Measurements from ENCODE around the gene TXNRD1.
"Not testable (repeated sequence)": the region's sequence is repeated elsewhere in the genome, so short reads cannot be mapped to it uniquely, and the experiment has no call there.

Gene TXNRD1

GRCh38 chr12:104306943-104307654 lies 91.5 kb downstream of the TXNRD1 start:
- no peak for DNase-seq

GRCh38 chr12:104307655-104308000 lies 92.0 kb downstream of the TXNRD1 start:
- DNase-seq, result no peak

GRCh38 chr12:104309446-104309993 lies 93.9 kb downstream of the TXNRD1 start:
- no peak for DNase-seq

- DNase-seq, result no peak
Measured at GRCh38 chr12:104310751-104311633, 95.4 kb downstream of the TXNRD1 start.

GRCh38 chr12:104312202-104312601 lies 96.6 kb downstream of the TXNRD1 start:
- no peak for DNase-seq

DNA sequence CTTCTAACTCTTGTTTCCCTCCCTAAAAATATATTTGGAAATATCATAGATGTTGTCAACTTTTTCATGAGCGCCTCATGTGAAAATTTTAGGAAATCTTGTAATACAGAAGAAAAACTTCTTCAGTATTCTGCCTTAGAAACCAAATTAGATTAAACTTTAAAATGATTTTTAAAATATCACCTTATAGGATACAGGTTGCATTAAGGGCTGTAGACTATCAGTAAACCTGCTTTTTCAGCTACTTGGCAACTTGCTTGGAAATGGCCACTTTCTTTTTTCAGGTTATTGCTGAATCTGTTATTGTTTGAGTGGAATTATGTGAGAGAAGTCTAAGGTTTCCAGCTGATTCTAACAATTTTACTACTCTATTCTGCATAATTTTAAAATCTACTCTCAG lies 97.1 kb downstream of the TXNRD1 start:
- no peak for DNase-seq

- DNase-seq, result no peak
Measured at GRCh38 chr12:104313568-104314241, 98.1 kb downstream of the TXNRD1 start.

DNA sequence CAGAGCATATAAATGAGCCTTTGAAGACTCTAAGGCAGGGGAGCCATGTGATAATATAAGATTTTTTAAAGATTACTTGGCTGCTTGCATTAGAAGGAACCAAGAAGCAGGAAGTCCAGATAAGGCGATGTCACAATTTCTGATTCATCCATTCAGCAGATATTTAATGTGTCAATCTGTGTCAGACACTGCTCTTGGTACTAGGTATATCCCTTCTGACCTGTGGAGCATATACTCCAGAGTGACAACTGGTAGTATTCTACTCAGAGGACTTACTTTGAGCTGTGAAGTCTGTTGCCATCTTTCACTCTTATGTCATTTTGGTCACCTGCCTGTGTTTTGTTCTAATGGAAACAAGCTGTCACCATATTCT lies 98.6 kb downstream of the TXNRD1 start:
- no peak for DNase-seq

DNA sequence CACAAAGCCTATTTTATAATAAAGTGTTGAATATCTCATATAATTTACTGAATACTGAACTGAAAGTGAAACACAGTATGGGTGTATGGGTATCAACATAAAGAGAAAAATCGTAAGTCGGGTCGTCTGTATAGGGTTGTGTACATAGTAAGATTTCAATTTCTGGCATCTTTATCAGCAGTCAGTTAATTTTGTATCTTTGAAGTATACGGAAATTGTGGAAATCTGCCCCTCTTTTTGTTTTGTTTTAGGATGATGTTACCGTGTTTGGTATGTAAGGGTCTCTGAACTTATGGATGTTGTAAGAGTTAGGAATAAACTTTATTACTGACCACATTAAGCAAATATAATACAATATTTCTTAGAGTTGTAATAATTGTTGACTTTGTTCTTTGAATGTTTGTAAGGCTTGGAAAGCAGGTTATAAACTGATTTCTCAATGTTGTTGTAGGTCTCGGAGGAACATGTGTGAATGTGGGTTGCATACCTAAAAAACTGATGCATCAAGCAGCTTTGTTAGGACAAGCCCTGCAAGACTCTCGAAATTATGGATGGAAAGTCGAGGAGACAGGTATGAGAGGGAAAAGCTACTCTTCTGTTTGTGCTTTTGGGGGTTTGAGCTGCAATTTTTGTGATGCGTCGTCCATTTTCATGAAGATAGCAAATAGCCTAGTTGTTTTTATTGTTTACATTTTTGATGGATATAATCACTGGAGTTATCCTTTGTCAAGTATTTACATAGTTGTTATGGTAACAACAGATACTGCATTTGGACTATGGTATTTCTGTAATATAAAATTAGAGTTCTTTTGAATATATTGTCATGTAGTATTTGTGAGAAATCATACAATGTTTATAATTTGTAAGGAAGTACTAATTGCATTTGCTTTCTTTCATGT lies 100.0 kb downstream of the TXNRD1 start:
- no peak for DNase-seq

GRCh38 chr12:104316936-104317335 lies 101.4 kb downstream of the TXNRD1 start:
- DNase-seq, result no peak

GRCh38 chr12:104317538-104318210 lies 102.1 kb downstream of the TXNRD1 start:
- no peak for DNase-seq

DNA sequence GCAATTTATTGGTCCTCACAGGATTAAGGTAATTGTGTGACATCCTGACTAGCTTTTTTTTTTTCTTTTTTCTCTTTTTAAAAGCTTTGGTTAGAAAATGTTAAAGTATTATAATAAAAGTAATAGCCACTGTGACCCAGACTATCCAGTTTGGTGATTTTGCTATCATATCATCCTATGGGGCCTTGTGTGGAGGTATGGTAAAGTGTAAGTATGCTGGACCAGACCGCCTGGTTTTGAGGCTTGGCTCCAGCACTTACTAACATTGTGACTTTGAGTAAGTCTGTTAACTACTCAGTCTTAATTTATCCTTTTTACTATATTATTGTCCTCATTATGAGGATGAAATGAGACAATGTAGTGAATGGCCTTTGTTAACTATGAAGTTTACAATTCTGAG lies 103.4 kb downstream of the TXNRD1 start:
- DNase-seq, result no peak

DNA sequence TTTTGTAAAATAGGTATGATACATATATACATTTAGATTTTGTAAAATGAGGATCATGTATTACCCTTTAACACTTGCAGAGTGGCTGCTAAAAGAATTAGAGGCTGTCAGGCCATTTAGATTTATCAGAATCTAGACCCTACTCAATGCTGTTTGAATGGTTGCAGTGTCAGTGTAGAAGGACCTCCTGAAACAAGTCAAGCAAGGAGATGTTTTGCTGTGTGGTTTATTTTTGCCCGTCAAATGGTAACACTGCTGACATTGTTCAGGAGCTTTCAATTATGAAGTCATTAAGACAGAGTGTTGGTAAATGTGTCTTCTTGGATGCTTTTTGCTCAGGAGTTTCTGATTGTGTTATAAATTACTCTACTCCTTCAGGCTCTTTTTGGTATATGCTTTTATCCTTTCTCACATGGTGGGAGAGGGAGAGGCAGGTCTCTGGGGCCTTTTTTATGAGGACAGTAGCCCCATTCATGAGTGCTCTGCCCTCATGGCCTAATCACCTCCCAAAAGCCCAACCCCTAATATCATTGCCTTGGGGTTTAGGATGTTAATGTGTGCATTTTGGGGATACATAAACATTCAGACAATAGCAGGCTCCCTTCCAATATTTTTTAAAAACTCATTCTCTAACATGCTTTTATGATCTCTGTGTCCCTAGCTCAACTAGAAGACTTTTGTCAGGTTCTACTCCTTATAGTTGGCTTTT lies 104.5 kb downstream of the TXNRD1 start:
- DNase-seq, result no peak

DNA sequence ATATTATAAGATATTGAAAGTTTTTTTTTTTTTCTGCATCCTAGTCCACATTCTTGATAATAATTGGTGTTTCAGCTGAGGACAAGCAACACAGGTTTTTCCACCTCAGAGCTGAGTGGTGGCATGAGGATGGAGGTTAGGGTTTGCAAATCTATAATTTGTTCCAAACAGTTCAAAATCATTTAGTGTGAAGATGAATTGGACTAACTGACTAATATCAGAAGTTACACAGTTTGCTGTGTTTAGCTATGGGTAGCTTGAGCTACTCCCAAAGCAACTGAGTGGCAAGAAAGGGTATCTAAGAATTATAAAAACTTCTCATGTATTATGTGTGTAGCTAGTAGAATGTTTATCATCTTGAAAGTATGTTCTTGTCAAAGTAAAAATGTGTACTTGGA lies 105.0 kb downstream of the TXNRD1 start:
- no peak for DNase-seq

GRCh38 chr12:104321949-104322348 lies 106.4 kb downstream of the TXNRD1 start:
- no peak for DNase-seq

- not testable (repeated sequence) for DNase-seq
Measured at GRCh38 chr12:104322533-104322932, 107.0 kb downstream of the TXNRD1 start.

- no peak for DNase-seq
Measured at GRCh38 chr12:104323899-104324298, 108.3 kb downstream of the TXNRD1 start.

DNA sequence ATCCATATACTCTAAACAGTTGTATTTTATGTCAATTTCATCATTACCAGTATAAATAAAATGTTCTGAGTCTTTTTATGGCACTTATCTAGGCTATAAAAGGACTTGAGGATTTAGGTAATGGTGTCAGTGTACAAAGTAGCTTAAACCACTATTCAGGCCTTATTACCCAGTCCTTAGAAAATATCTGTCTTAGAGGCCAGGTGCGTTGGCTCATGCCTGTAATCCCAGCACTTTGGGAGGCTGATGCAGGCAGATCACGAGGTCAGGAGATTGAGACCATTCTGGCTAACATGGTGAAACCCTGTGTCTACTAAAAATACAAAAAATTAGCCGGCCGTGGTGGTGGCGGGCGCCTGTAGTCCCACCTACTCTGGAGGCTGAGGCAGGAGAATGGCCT lies 112.7 kb downstream of the TXNRD1 start:
- not testable (repeated sequence) for DNase-seq

DNA sequence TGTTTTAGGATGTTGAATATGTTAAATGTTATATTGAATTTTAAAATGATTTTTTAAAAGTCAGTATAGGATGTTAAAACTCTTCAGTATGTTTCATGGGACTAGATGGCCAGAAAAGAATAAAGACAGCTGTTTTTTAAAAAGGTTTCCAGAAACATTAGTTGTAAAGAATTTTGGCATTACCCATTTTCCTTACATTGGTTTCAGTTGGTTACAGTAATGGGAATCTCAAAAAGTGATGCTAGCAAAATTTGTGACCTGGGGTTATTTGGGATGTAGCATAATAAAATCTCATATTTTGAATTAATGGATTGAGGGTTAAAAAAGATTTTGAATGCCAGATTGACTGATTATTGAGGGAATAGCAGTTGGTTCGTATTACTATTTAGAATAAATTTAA lies 113.2 kb downstream of the TXNRD1 start:
- DNase-seq, result no peak

GRCh38 chr12:104329707-104330532 lies 114.3 kb downstream of the TXNRD1 start:
- no peak for DNase-seq
